OCI-LY7 (cell line): ENCODE results near the gene WDR47. TPM values are rescaled to one million over a fixed set of nuclear protein-coding genes. Genes with fewer than 3 reads are reported as not detected.
A peak's percentile ranks its signal among the peaks of the same experiment; 100 is the strongest.

Experiments
- BruUV-seq: library from RNA; stranded (reverse); fragments of 400-500 nt; replicated peaks from 2 replicates; lab custom pipeline; 2021; lab: Mats Ljungman, UMichigan
- CTCF ChIA-PET: fragments of 300-600 bp; sonication (Branson Sonifier 250); formaldehyde crosslinking; loops from one replicate; lab custom pipeline; 2022; ENCODE audit warnings: antibody characterized with exemption; ENCODE audit not compliant: unreplicated experiment; lab: Charles Lee
- POLR2A ChIA-PET: fragments of 300-600 bp; sonication (Branson Sonifier 250); formaldehyde crosslinking; loops from one replicate; lab custom pipeline; 2022; ENCODE audit warnings: antibody characterized with exemption; lab: Charles Lee
- DNase-seq: peaks from one replicate; pipeline ENCODE4 v3.0.0-alpha.2; 2015; ENCODE audit warnings: low spot score
- H2AFZ ChIP-seq: fragments of 200-600 bp; sonication (generic), shearing (Covaris generic); 2 replicates; pipeline ENCODE4 v1.6.1; 2014; ENCODE audit warnings: mild to moderate bottlenecking, antibody characterized with exemption, low read length, moderate library complexity
- H3K27ac ChIP-seq: fragments of 200-600 bp; sonication (generic); 2 replicates; pipeline ENCODE4 v1.5.1; 2014; ENCODE audit warnings: mixed run types, low read depth, mild to moderate bottlenecking, moderate library complexity, low read length, inconsistent platforms; ENCODE audit not compliant: poor library complexity, severe bottlenecking
- H3K36me3 ChIP-seq: fragments of 200-600 bp; sonication (generic); 2 replicates; pipeline ENCODE4 v1.6.1; 2014; ENCODE audit warnings: mild to moderate bottlenecking, antibody characterized with exemption, low read length, moderate library complexity, mixed read lengths; ENCODE audit not compliant: insufficient read depth
- H3K4me1 ChIP-seq: fragments of 200-600 bp; sonication (generic); 2 replicates; pipeline ENCODE4 v1.5.1; 2014; ENCODE audit warnings: mild to moderate bottlenecking, low read length; ENCODE audit not compliant: insufficient read depth, poor library complexity, severe bottlenecking
- H3K4me2 ChIP-seq: fragments of 200-600 bp; sonication (generic); 2 replicates; pipeline ENCODE4 v1.6.1; 2014; ENCODE audit warnings: mild to moderate bottlenecking, low read length
- H3K4me3 ChIP-seq: fragments of 200-600 bp; sonication (generic); 2 replicates; pipeline ENCODE4 v1.5.1; 2014; ENCODE audit warnings: mild to moderate bottlenecking, low read depth, low read length; ENCODE audit not compliant: poor library complexity, severe bottlenecking
- H3K79me2 ChIP-seq: fragments of 200-600 bp; sonication (generic); 2 replicates; pipeline ENCODE4 v1.6.1; 2016; ENCODE audit warnings: low read depth, mild to moderate bottlenecking, low read length, moderate library complexity, mixed read lengths; ENCODE audit not compliant: insufficient read depth
- H3K9me2 ChIP-seq: fragments of 200-600 bp; sonication (generic); 2 replicates; pipeline ENCODE4 v1.6.1; 2016; ENCODE audit warnings: mild to moderate bottlenecking, low read length, mixed read lengths; ENCODE audit not compliant: insufficient read depth
- H3K9me3 ChIP-seq: fragments of 200-600 bp; sonication (generic); 2 replicates; pipeline ENCODE4 v1.6.1; 2014; ENCODE audit warnings: mild to moderate bottlenecking, mixed run types, low read length, mixed read lengths
- H4K20me1 ChIP-seq: fragments of 200-600 bp; sonication (generic); 2 replicates; pipeline ENCODE4 v1.6.1; 2014; ENCODE audit warnings: mild to moderate bottlenecking, antibody characterized with exemption, low read length, moderate library complexity, mixed read lengths; ENCODE audit not compliant: insufficient read depth
- EZH2phosphoT487 ChIP-seq: fragments of 200-600 bp; sonication (generic); IDR thresholded peaks from 2 replicates; pipeline ENCODE4 v1.6.1; 2018; ENCODE audit warnings: low read depth, borderline replicate concordance, mild to moderate bottlenecking, mixed run types, antibody characterized with exemption, low read length, moderate library complexity, mixed read lengths
- intact Hi-C: fragments of 100-400 bp; cut with micrococcal nuclease; formaldehyde crosslinking; loops from one replicate; pipeline ENCODE4 v1.10.0; 2022; ENCODE audit not compliant: unreplicated experiment
- total RNA-seq, 2 experiments: library from RNA; depleted of rRNA in 1 of 2; stranded (reverse); fragments of >200 nt in 1 of 2; shearing (Covaris generic) in 1 of 2; gene quantifications; 2 replicates each; pipeline ENCODE4 v1.2.3, GENCODE V29; 2014 to 2022
- TF ChIP-seq, protein P1 (sequence below): fragments of 200-600 bp; sonication (generic); conservative IDR thresholded peaks from 2 replicates; pipeline ENCODE4 v1.5.1; 2014; ENCODE audit warnings: mild to moderate bottlenecking, antibody characterized with exemption, low read length, moderate library complexity, mixed read lengths

The WDR47 gene
- total RNA-seq, 2 experiments from 2014 or later: 11.0 to 12.0 TPM

DNA sequence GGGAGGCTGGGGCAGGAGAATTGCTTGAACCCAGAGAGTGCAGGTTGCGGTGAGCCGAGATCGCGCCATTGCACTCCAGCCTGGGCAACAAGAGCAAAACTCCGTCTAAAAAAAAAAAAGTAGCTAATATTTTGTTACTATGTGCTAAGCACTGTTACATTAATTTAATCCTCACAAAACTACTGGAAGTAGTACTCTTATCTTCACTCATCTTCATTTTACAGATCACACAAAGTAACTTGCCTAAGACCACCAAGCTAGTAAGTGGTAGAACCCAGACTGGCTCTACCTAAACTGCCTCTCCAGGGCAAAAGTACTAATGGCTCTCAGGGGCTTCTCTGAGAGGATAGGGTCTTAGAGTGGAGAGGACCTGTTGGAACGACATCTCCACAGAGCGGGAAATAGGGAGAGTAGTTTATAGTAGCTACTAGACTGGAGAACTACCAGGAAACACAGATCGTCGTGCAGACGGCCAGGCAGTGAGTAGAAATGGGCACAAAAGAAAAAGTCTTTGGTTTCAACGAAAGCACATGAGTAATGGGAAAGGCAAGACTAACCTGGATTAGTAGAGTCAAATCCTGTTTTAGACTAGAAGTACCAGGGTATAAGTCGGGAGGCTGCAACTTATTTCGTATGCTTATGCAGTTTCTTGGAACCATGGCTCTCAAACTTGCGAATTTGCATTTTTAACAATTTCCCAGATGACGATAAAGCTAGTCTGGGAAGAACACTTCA is 80.0 kb downstream of the WDR47 start:
- Histone ChIP-seq H3K9me3 (no peaks in the 10 kb centered on the region), H4K20me1 (peaks cover 5% of the 10 kb centered on the region; the same call in 1 of the 2 replicates), H3K4me3 (peak overlapping the region; percentile 72), H3K36me3 (no peaks in the 10 kb centered on the region), H3K79me2 (peaks cover 9% of the 10 kb centered on the region; the same call in 1 of the 2 replicates), H3K4me1 (peaks cover 17% of the 10 kb centered on the region), H3K4me2 (peak overlapping the region; percentile 86), H2AFZ (peak overlapping the region; percentile 80), H3K27ac (no peak overlapping the region), H3K9me2 (no peaks in the 10 kb centered on the region)
- no peak for DNase-seq
- ChIA-PET POLR2A (interaction anchor here (0.6 to 2.8 kb wide), 8 partner anchors 9 to 415 kb away, joined by 3 to 19 read pairs (median 4); partner anchors contain the start of gene WDR47), CTCF (interaction anchor here (0.5 kb wide), 1 partner anchor 10 kb away, joined by 3 read pairs; no protein-coding TSS in a partner anchor)
- BruUV-seq: no TSS peak
- TF ChIP-seq, protein P1, sequence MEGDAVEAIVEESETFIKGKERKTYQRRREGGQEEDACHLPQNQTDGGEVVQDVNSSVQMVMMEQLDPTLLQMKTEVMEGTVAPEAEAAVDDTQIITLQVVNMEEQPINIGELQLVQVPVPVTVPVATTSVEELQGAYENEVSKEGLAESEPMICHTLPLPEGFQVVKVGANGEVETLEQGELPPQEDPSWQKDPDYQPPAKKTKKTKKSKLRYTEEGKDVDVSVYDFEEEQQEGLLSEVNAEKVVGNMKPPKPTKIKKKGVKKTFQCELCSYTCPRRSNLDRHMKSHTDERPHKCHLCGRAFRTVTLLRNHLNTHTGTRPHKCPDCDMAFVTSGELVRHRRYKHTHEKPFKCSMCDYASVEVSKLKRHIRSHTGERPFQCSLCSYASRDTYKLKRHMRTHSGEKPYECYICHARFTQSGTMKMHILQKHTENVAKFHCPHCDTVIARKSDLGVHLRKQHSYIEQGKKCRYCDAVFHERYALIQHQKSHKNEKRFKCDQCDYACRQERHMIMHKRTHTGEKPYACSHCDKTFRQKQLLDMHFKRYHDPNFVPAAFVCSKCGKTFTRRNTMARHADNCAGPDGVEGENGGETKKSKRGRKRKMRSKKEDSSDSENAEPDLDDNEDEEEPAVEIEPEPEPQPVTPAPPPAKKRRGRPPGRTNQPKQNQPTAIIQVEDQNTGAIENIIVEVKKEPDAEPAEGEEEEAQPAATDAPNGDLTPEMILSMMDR: no peak
- no peak for TF ChIP-seq EZH2phosphoT487
- intact Hi-C loops: loop anchor here (5.0 kb wide), 2 partner anchors 85 to 140 kb away; partner anchors contain the start of gene GPSM2

DNA sequence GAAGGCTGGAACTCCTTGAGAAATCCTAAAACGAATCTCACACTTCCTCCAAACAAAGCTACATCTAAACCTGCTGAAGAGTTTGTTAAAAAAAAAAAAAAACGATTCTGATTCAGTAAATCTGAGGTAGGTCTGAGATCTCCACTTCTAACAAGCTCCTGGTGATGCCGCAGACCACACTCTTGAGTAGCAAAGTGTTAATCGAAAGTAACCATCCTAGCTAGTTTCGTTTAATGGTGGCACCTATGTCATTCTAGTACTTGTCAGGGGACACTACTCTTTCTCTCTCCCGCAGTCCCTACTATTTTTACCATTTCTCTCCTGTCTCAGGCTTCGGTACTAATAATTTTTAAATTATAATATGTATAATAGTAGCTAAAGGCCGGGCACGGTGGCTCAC is 80.7 kb downstream of the WDR47 start:
- peaks cover 17% of the 10 kb centered on the region for H3K4me1 ChIP-seq
- no peak overlapping the region for H2AFZ ChIP-seq
- peaks cover 5% of the 10 kb centered on the region; the same call in 1 of the 2 replicates for H4K20me1 ChIP-seq
- no peak overlapping the region for H3K27ac ChIP-seq
- intact Hi-C loops: loop anchor here (5.0 kb wide), 2 partner anchors 84 to 141 kb away; partner anchors contain the start of gene GPSM2
- TF ChIP-seq EZH2phosphoT487: no peak
- TF ChIP-seq, protein P1: no peak
- H3K36me3 ChIP-seq: no peaks in the 10 kb centered on the region
- no peak for DNase-seq
- ChIA-PET CTCF (interaction anchor here (0.5 kb wide), 1 partner anchor 11 kb away, joined by 3 read pairs; no protein-coding TSS in a partner anchor), POLR2A (interaction anchor here (0.7 to 2.8 kb wide), 3 partner anchors 9 to 416 kb away, joined by 4 to 19 read pairs (median 6); no protein-coding TSS in a partner anchor)
- H3K4me3 ChIP-seq: no peak overlapping the region
- no peak overlapping the region; the same call in 1 of the 2 replicates for H3K4me2 ChIP-seq
- no peaks in the 10 kb centered on the region for H3K9me2 ChIP-seq
- no TSS peak for BruUV-seq
- peaks cover 9% of the 10 kb centered on the region; the same call in 1 of the 2 replicates for H3K79me2 ChIP-seq
- H3K9me3 ChIP-seq: no peaks in the 10 kb centered on the region
